HUDEP-2 (cell line): Measurements from ENCODE around the gene DHH.

ENCODE experiments used
- DNase-seq, 76 experiments: peaks; one replicate each; lab custom pipeline; 2025; ENCODE audit not compliant: unreplicated experiment in 76 of 76; lab: John Stamatoyannopoulos, UW

Gene DHH

DNA sequence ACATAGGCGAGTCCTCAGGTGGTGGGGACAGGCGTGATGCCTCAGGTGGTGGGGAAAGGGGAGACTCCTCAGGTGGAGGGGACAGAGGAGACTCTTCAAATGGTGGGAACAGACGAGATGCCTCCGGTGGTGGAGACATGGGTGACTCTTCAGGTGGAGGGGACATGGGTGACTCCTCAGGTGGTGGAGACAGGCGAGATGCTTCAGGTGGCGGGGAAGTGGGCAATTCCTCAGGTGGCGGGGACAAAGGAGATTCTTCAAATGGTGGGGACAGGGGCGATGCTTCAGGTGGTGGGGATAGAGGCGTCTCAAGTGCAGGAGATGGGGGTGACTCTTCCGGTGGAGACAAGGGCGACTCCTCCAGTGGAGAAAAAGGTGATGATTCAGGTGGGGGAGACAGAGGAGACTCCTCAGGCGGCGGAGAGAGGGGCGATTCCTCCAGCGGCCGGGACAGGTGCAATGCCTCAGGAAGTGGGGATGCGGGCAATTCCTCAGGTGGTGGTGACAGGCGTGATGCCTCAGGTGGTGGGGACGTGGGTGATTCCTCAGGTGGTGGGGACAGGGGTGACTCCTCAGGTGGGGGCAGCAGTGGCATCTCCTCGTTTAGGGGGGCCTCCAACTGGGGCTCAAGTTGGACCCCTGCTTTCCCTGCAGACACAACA, 42.7 kb downstream of the DHH start:
- no peak for DNase-seq

DNA sequence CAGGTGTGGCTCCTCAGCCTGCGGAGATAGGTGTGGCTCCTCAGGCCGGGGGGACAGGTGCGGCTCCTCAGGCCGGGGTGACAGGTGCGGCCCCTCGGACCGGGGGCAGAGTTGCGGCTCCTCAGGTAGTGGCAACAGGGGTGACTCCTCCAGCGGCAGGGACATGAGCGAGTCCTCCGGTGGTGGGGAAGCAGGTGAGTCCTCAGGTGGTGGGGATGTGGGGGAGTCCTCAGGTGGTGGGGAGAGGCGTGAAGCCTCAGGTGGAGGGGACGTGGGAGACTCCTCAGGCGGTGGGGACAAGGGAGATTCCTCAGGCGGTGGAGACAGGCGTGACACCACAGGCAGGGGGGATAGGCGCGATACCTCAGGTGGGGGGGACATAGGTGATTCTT, 43.2 kb downstream of the DHH start:
- no peak for DNase-seq

GRCh38 chr12:49050507-49051372, 43.9 kb downstream of the DHH start:
- no peak for DNase-seq

GRCh38 chr12:49049566-49050224, 44.9 kb downstream of the DHH start:
- DNase-seq: no peak

- no peak for DNase-seq
Measured at GRCh38 chr12:49048953-49049352, 45.6 kb downstream of the DHH start.

- no peak for DNase-seq
Measured at GRCh38 chr12:49046129-49046895, 48.3 kb downstream of the DHH start.

GRCh38 chr12:49044660-49045059, 49.9 kb downstream of the DHH start:
- DNase-seq: no peak

- peak in 65 of 76 experiments; percentile 4 to 77 (median 48) for DNase-seq
Measured at GRCh38 chr12:49043856-49044258, 50.7 kb downstream of the DHH start.

DNA sequence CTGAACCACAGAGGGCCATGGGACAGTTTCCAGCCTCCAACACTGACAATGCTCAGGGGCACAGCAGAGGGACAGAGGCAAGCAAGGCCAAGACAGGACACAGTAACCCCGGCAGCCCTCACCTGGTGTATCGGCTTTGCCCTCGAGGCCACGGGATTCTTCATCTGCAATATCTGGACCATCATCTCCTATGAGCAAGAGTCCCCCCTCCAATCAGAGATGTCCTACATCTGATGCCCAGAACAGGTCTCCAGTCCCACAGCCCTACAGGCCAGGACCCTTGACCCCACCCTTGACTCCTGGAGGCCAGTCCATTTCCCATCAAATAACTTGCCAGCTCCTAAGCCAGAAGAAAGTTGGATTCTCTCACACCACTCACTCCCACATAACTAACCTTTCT, 51.4 kb downstream of the DHH start:
- DNase-seq: no peak

DNA sequence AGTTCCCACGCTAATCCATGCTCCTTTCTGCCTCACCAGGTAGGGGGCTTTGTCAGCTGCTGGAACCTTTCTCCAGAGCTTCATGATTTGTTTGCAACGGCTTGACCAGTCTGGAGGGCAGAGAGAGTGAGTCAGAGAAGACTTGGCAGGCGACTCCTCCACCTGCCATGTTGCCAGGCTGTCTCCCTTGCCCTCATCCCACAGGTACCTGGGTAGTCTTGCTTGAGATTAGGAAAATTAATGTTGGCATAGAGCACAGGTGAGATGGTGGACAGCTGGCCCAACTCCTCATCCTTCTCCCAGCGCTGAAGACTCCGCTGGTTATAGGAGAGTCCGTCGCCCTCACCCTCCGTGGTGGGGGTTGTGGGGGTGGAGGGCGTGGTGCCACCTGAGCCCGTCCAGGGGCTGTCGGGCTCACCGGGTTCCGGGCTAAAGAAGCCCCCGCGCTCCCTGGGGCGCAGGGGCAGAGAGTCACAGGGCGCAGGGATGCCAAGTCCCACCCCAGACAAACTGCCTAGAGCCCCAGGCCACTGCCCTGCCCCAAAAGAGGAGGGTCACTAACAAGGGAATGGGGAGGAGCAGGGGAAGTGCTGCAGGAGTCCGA, 52.6 kb downstream of the DHH start:
- no peak for DNase-seq

DNA sequence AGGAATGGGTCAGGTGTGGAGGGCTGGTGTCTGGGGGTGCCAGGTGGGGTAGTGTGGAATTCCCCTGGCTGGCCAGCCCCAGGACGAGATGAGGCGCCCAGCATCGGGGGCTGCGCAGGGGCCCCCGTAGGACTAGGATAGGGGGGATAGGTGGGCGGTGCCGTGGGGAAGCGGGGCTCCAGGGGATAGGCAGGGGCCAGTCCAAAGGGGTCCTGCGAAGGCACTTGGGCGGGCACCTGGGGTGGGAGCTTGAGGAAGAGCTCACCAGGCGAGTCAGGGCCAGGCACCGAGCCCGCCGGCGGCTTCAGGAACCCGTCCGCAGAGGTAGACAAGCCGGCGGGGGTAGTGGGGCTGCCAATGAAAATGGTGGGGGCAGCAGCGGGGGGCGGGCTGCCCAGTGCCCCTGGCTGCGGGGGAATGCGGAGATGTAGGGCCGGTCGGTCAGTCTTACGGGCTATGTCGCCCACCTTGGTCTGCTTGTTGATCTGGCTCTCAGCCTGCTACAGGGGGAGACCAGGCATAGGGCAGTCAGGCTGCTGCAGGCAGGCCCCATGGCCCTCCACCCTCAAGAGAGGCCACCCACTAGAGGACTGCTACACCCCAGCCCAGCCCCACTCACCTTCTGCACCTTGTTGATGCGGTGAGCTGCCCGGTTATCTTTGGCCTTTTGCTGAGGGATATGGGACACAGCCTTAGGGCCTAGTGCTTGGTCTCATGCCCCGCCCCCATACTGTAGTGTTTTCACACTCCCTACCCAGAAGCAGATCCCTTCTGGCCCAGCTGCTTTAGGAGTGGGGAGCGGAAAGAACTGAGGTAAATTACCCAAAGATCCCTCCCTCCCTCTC, 53.3 kb downstream of the DHH start:
- DNase-seq: no peak

DNA sequence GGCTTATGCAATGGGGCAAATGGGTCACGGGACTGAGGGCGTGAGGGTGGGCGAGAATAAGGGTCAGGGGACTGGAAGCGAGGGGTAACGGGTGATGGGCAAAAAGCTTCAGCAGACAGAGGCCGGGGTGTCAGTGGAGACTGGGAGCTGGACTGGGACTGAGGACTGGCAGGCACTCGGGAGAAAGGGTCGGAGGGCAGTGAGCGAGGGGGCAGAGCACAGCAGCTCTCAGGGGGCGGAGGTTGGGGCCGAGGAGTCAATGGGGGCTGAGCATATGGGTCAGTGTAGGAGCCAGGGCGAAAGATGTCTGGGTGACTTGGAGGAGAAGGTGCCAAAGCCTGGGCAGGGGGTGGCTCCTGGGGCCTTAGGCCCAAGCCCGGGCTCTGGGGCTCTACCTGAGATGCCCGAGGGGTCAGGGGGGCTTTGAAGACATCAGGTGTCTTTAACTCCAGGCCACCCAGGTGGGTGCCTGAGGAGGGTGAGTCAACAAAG, 54.2 kb downstream of the DHH start:
- no peak for DNase-seq

- DNase-seq: no peak
Measured at GRCh38 chr12:49039421-49040363, 54.9 kb downstream of the DHH start.

- DNase-seq: no peak
Measured at GRCh38 chr12:49038291-49038955, 56.2 kb downstream of the DHH start.

DNA sequence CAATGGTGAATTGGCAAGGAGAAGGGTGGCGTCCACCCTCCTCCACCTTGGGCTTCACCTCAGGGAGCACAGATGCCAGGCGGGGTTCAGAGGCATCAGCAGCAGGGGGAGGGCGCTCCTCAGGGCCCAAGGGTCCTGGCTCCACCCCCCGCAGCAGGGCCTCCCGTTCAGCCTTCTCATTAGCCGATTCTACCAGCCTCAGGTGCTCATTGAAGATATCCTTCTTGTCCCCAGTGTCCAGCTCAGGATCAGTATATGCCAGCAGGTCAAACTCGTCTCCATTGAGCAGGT, 56.7 kb downstream of the DHH start:
- DNase-seq: no peak

DNA sequence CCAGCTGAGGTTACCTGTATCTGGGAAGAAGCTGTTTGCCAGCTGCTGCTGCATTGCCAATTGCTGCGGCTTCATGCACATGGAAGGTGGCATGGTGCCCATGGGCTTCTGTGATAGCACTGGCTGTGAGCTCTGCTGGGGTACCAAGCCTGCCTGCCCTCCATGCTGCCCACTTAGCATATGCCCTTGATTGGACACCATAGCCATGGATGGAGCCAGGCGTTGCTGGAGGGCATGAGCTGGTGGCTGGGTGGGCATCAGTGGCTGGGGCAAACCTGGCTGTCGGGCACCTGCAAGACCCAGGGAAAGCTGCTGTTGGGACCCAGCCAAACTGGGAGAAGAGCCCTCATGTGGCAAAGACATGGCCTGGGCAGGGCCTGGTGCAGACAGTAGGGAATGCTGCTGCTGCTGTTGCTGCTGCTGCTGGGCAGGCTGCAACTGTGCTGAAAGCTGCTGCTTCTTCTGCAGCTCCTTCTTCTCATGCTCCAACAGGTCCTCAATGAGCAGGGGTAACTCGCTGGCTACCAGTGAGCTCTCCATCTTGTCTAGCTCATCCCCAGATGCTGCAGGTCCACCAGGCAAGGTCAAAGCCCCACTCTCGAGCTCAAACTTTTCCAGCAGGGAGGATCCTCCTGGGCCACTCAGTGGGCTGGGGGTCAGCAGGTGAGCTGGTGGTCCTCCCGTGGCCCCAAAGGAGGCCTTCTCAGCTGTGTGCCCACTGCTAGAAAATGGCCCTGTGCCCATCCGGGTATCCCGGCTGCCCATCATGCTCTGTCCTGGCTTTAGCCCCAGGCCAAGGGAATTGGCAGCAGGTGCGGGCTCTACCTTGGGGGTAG, 57.3 kb downstream of the DHH start:
- DNase-seq: no peak
